Measurements from ENCODE around the gene TMED10.
A peak's percentile ranks its signal among the peaks of the same experiment; 100 is the strongest.
"Not testable (repeated sequence)": the region's sequence is repeated elsewhere in the genome, so short reads cannot be mapped to it uniquely, and the experiment has no call there.

Gene TMED10

GRCh38 chr14:75156111-75156510 lies 20.3 kb downstream of the TMED10 start:
- DNase-seq (ENCODE audit: extremely low read depth, low read depth): no peak
- no peak for TF ChIP-seq CTCF (IDR thresholded peaks at IDR 0.05; ENCODE audit: low read depth, low read length, missing control alignments)
- no peak overlapping the region for H3K4me3 ChIP-seq (replicated peaks; ENCODE audit: low read depth, low read length)

- no peak for DNase-seq (ENCODE audit: extremely low read depth, low read depth)
- no peak overlapping the region for H3K4me3 ChIP-seq (replicated peaks; ENCODE audit: low read depth, low read length)
- TF ChIP-seq CTCF (IDR thresholded peaks at IDR 0.05; ENCODE audit: low read depth, low read length, missing control alignments): no peak
Measured at GRCh38 chr14:75155169-75155568, 21.2 kb downstream of the TMED10 start.

- no peak for TF ChIP-seq CTCF (IDR thresholded peaks at IDR 0.05; ENCODE audit: low read depth, low read length, missing control alignments)
- no peak for DNase-seq (ENCODE audit: extremely low read depth, low read depth)
- no peak overlapping the region for H3K4me3 ChIP-seq (replicated peaks; ENCODE audit: low read depth, low read length)
Measured at GRCh38 chr14:75153295-75153694, 23.1 kb downstream of the TMED10 start.

GRCh38 chr14:75151851-75152250 lies 24.6 kb downstream of the TMED10 start:
- H3K4me3 ChIP-seq (replicated peaks; ENCODE audit: low read depth, low read length): no peak overlapping the region
- no peak for TF ChIP-seq CTCF (IDR thresholded peaks at IDR 0.05; ENCODE audit: low read depth, low read length, missing control alignments)
- DNase-seq (ENCODE audit: extremely low read depth, low read depth): no peak

- H3K4me3 ChIP-seq (replicated peaks; ENCODE audit: low read depth, low read length); DNase-seq (ENCODE audit: extremely low read depth, low read depth): not testable (repeated sequence)
Measured at GRCh38 chr14:75150637-75151036, 25.8 kb downstream of the TMED10 start.

GRCh38 chr14:75150150-75150549 lies 26.3 kb downstream of the TMED10 start:
- H3K4me3 ChIP-seq (replicated peaks; ENCODE audit: low read depth, low read length): no peak overlapping the region
- no peak for DNase-seq (ENCODE audit: extremely low read depth, low read depth)
- no peak for TF ChIP-seq CTCF (IDR thresholded peaks at IDR 0.05; ENCODE audit: low read depth, low read length, missing control alignments)

- peak; percentile 34 for TF ChIP-seq CTCF (IDR thresholded peaks at IDR 0.05; ENCODE audit: low read depth, low read length, missing control alignments)
- H3K4me3 ChIP-seq (replicated peaks; ENCODE audit: low read depth, low read length): no peak overlapping the region
- DNase-seq (ENCODE audit: extremely low read depth, low read depth): no peak
Measured at GRCh38 chr14:75147423-75148071, 28.9 kb downstream of the TMED10 start.
